Neuronal stem cell (in vitro differentiated cells): ENCODE results near the gene GSTA1.
"Not testable (repeated sequence)": the region's sequence is repeated elsewhere in the genome, so short reads cannot be mapped to it uniquely, and the experiment has no call there.

Source experiments
- DNase-seq: peaks from one replicate; pipeline ENCODE4 v3.0.0-alpha.2; 2013; ENCODE audit warnings: low spot score
- H2AFZ ChIP-seq: one replicate; pipeline ENCODE4 v1.6.1; 2013; ENCODE audit warnings: mild to moderate bottlenecking, low read length, inconsistent platforms
- H2AK5ac ChIP-seq: 2 replicates; pipeline ENCODE4 v1.6.1; 2013; ENCODE audit warnings: low read depth, mild to moderate bottlenecking, inconsistent platforms, low read length, moderate library complexity, mixed read lengths
- H2BK120ac ChIP-seq: 2 replicates; pipeline ENCODE4 v1.6.1; 2013; ENCODE audit warnings: low read depth, mild to moderate bottlenecking, inconsistent platforms, low read length, moderate library complexity, mixed read lengths
- H2BK12ac ChIP-seq: one replicate; pipeline ENCODE4 v1.6.1; 2013; ENCODE audit warnings: low read length, inconsistent platforms
- H2BK15ac ChIP-seq: 2 replicates; pipeline ENCODE4 v1.6.1; 2013; ENCODE audit warnings: mild to moderate bottlenecking, low read length, inconsistent platforms, mixed read lengths
- H2BK5ac ChIP-seq: one replicate; pipeline ENCODE4 v1.6.1; 2013; ENCODE audit warnings: inconsistent platforms, mild to moderate bottlenecking, low read length, moderate library complexity
- H3K14ac ChIP-seq: one replicate; pipeline ENCODE4 v1.6.1; 2013; ENCODE audit warnings: low read length, inconsistent platforms
- H3K18ac ChIP-seq: 2 replicates; pipeline ENCODE4 v1.6.1; 2013; ENCODE audit warnings: low read length, inconsistent platforms
- H3K23ac ChIP-seq: 2 replicates; pipeline ENCODE4 v1.6.1; 2013; ENCODE audit warnings: low read depth, mild to moderate bottlenecking, mixed read lengths, low read length, inconsistent platforms; ENCODE audit not compliant: poor library complexity
- H3K27ac ChIP-seq: replicated peaks from 3 replicates; pipeline ENCODE4 v1.5.1; 2013; ENCODE audit warnings: low read length, inconsistent platforms
- H3K27me3 ChIP-seq, 3 experiments: 2 replicates each; pipeline ENCODE4 v1.6.1; 2013; ENCODE audit warnings: low read length in 3 of 3, mild to moderate bottlenecking in 2 of 3, inconsistent platforms in 1 of 3, low read depth in 1 of 3, mixed read lengths in 1 of 3, moderate library complexity in 1 of 3; ENCODE audit not compliant: control insufficient read depth in 3 of 3, insufficient read depth in 3 of 3
- H3K36me3 ChIP-seq, 2 donors: replicated peaks in 1 of 2; 2 replicates each; pipeline ENCODE4 v1.6.1; 2013; ENCODE audit warnings: low read length in 2 of 2; ENCODE audit not compliant: control insufficient read depth in 2 of 2, insufficient read depth in 2 of 2
- H3K4ac ChIP-seq: 2 replicates; pipeline ENCODE4 v1.6.1; 2013; ENCODE audit warnings: inconsistent platforms, mild to moderate bottlenecking, low read length, moderate library complexity
- H3K4me1 ChIP-seq, 2 donors: 1 replicate in 1 of 2; 2 replicates in 1 of 2; pipeline ENCODE4 v1.6.1; 2013; ENCODE audit warnings: low read length in 2 of 2, low read depth in 1 of 2; ENCODE audit not compliant: control insufficient read depth in 2 of 2, insufficient read depth in 1 of 2
- H3K4me2 ChIP-seq: one replicate; pipeline ENCODE4 v1.6.1; 2013; ENCODE audit warnings: mild to moderate bottlenecking, low read length, inconsistent platforms; ENCODE audit not compliant: insufficient read depth, poor library complexity, severe bottlenecking
- H3K4me3 ChIP-seq, 2 donors: 2 replicates each; pipeline ENCODE4 v1.5.1; 2013; ENCODE audit warnings: low read length in 2 of 2, mild to moderate bottlenecking in 2 of 2, inconsistent platforms in 1 of 2, moderate library complexity in 1 of 2
- H3K79me1 ChIP-seq: one replicate; pipeline ENCODE4 v1.6.1; 2013; ENCODE audit warnings: low read depth, mild to moderate bottlenecking, inconsistent platforms, low read length, moderate library complexity
- H3K9ac ChIP-seq: one replicate; pipeline ENCODE4 v1.6.1; 2013; ENCODE audit warnings: mild to moderate bottlenecking, low read depth, low read length, inconsistent platforms; ENCODE audit not compliant: poor library complexity
- H3K9me3 ChIP-seq, 2 donors: replicated peaks in 1 of 2; 2 replicates each; pipeline versions ENCODE3 to v1.6.1; 2013; ENCODE audit warnings: low read length in 2 of 2, mild to moderate bottlenecking in 2 of 2, inconsistent platforms in 1 of 2, low read depth in 1 of 2, mixed read lengths in 1 of 2, moderate library complexity in 1 of 2; ENCODE audit not compliant: control insufficient read depth in 2 of 2, insufficient read depth in 1 of 2
- H4K8ac ChIP-seq: one replicate; pipeline ENCODE4 v1.6.1; 2013; ENCODE audit warnings: low read depth, mild to moderate bottlenecking, inconsistent platforms, low read length, moderate library complexity
- H4K91ac ChIP-seq: one replicate; pipeline ENCODE4 v1.6.1; 2013; ENCODE audit warnings: low read length, low read depth, mild to moderate bottlenecking, inconsistent platforms; ENCODE audit not compliant: poor library complexity
- WGBS, 2 donors: extraction: QIAGEN DNeasy Blood & Tissue Kit; methylation state at CpG; one replicate each; pipeline ENCODE4 v1.1.7; 2013; ENCODE audit warnings: missing lambda C conversion rate in 2 of 2, mixed read lengths in 1 of 2; ENCODE audit not compliant: insufficient read length in 2 of 2, insufficient replicate concordance in 1 of 2; ENCODE audit errors: extremely low coverage in 2 of 2; 5-methylcytosine and 5-hydroxymethylcytosine counted together

Gene GSTA1

GRCh38 chr6:52776711-52777351, 26.8 kb downstream of the GSTA1 start:
- H2BK5ac ChIP-seq, H3K9me3 ChIP-seq, H3K27ac ChIP-seq, H4K91ac ChIP-seq, H3K9ac ChIP-seq, H2BK120ac ChIP-seq, H2AFZ ChIP-seq, H3K79me1 ChIP-seq, H3K4ac ChIP-seq, H3K4me1 ChIP-seq, H2BK12ac ChIP-seq, H3K36me3 ChIP-seq, DNase-seq, H2AK5ac ChIP-seq, H3K18ac ChIP-seq, H3K14ac ChIP-seq, H3K27me3 ChIP-seq, H3K4me2 ChIP-seq, H2BK15ac ChIP-seq, H4K8ac ChIP-seq, H3K23ac ChIP-seq, H3K4me3 ChIP-seq: not testable (repeated sequence)
- no CpG with 5 or more reads among the region's 9 CpGs for WGBS, 2 donors

DNA sequence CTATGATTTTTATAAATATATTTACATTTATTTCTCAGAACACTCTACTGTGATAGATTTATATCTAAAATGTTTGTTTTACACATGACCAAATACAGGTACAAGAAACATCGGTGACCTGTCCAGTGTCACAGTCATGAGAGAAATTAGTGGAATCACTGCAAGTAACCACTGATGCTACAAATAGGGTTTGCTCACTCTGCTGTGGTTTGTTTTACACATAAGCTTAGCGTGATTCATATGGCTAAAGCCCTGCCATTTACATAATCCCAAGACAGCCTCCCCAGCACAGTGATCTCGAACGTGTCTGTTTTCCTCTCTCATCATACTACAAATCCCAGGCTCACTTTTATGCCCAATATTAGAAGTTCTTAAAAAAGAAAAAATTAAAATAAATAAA, 34.2 kb downstream of the GSTA1 start:
- not testable (repeated sequence) for H2BK5ac ChIP-seq, H3K4me1 ChIP-seq, H3K36me3 ChIP-seq, H3K9me3 ChIP-seq, H4K8ac ChIP-seq, H3K18ac ChIP-seq, H3K4me2 ChIP-seq, H3K14ac ChIP-seq, H2AFZ ChIP-seq, H3K4me3 ChIP-seq, DNase-seq, H3K27me3 ChIP-seq, H2BK120ac ChIP-seq, H4K91ac ChIP-seq, H2BK12ac ChIP-seq, H2AK5ac ChIP-seq, H3K27ac ChIP-seq, H2BK15ac ChIP-seq, H3K23ac ChIP-seq, H3K79me1 ChIP-seq, H3K4ac ChIP-seq, H3K9ac ChIP-seq
- no CpG with 5 or more reads among the region's 4 CpGs for WGBS, 2 donors

- H3K79me1 ChIP-seq, H3K27me3 ChIP-seq, H3K4ac ChIP-seq, H2AK5ac ChIP-seq, H3K36me3 ChIP-seq, H3K4me3 ChIP-seq, H3K23ac ChIP-seq, H2BK120ac ChIP-seq, H3K4me2 ChIP-seq, H2BK12ac ChIP-seq, H4K8ac ChIP-seq, H4K91ac ChIP-seq, H3K4me1 ChIP-seq, H3K18ac ChIP-seq, H2AFZ ChIP-seq, H3K14ac ChIP-seq, H3K9ac ChIP-seq, H3K27ac ChIP-seq, H2BK5ac ChIP-seq, DNase-seq, H3K9me3 ChIP-seq, H2BK15ac ChIP-seq: not testable (repeated sequence)
Observed at GRCh38 chr6:52767658-52768057, 36.0 kb downstream of the GSTA1 start.

GRCh38 chr6:52763322-52763916, 40.2 kb downstream of the GSTA1 start, which contains the start of gene GSTA2:
TSS of gene GSTA2 (minus strand) at chr6:52763475. CDS start at chr6:52757947, 5,528 bp downstream.
- not testable (repeated sequence) for H4K91ac ChIP-seq, H2BK12ac ChIP-seq, H2BK5ac ChIP-seq, H2AFZ ChIP-seq, H3K36me3 ChIP-seq, H3K18ac ChIP-seq, H3K4me2 ChIP-seq, H4K8ac ChIP-seq, H3K4me1 ChIP-seq, H2BK120ac ChIP-seq, H3K9ac ChIP-seq, H3K4me3 ChIP-seq, H2BK15ac ChIP-seq, H3K79me1 ChIP-seq, H2AK5ac ChIP-seq, H3K14ac ChIP-seq, H3K9me3 ChIP-seq, H3K27ac ChIP-seq, DNase-seq, H3K27me3 ChIP-seq, H3K23ac ChIP-seq, H3K4ac ChIP-seq
- no CpG with 5 or more reads among the region's 2 CpGs for WGBS, 2 donors
